PC-9 (cell line): Measurements from ENCODE around the gene INSL4.

Experiments used
- CTCF ChIP-seq: fragments of 200-600 bp; sonication (generic); conservative IDR thresholded peaks from 2 replicates; pipeline ENCODE4 v1.6.1; 2017; ENCODE audit warnings: mixed run types, antibody characterized with exemption, mild to moderate bottlenecking, moderate library complexity
- EZH2 ChIP-seq: fragments of 200-600 bp; sonication (generic); IDR thresholded peaks from 2 replicates; pipeline ENCODE4 v1.8.0; 2017; ENCODE audit warnings: antibody characterized with exemption, low read depth

- no peak for TF ChIP-seq CTCF
- TF ChIP-seq EZH2 = no peak
These were observed 43.6 kb downstream of the INSL4 start for GRCh38 chr9:5274770-5275169.
